Fibroblast of lung (primary cell): Measurements from ENCODE around the gene LYZL4.

ENCODE experiments used
- CTCF ChIP-seq, 2 donors: IDR thresholded peaks in 1 of 2; conservative IDR thresholded peaks in 1 of 2; 1 replicate in 1 of 2; 2 replicates in 1 of 2; pipeline ENCODE4 v1.5.1; 2011 to 2012; ENCODE audit warnings: low read length in 2 of 2, control low read depth in 1 of 2, inconsistent platforms in 1 of 2, low read depth in 1 of 2, mild to moderate bottlenecking in 1 of 2
- EZH2 ChIP-seq: IDR thresholded peaks from 2 replicates; pipeline ENCODE4 v1.5.1; 2012; ENCODE audit warnings: low read length, control low read depth, mild to moderate bottlenecking; ENCODE audit errors: missing control alignments

- TF ChIP-seq CTCF (conservative IDR thresholded peaks at IDR 0.05 in 1 of 2, IDR thresholded peaks at IDR 0.05 in 1 of 2; ENCODE audit: low read depth in 1 of 2, low read length in 2 of 2), result no peak
- no peak for TF ChIP-seq EZH2
Observed at GRCh38 chr3:42456211-42456610, 45.8 kb upstream of the LYZL4 start.
